H9 (cell line): Measurements from ENCODE around the gene VRK2. TPM values are rescaled to one million over a fixed set of nuclear protein-coding genes. Genes with fewer than 3 reads are reported as not detected.

Experiments
- DNase-seq: peaks from one replicate; pipeline ENCODE4 v3.0.0-alpha.2; 2017
- H2AFZ ChIP-seq: one replicate; pipeline ENCODE4 v1.6.1; 2013; ENCODE audit warnings: mild to moderate bottlenecking, low read length, control low read depth, moderate library complexity
- H2AK5ac ChIP-seq: 2 replicates; pipeline ENCODE4 v1.6.1; 2013; ENCODE audit warnings: low read length, control low read depth, mixed read lengths; ENCODE audit not compliant: insufficient read length
- H2BK120ac ChIP-seq: one replicate; pipeline ENCODE4 v1.6.1; 2013; ENCODE audit warnings: low read depth, mild to moderate bottlenecking, low read length, control low read depth, inconsistent platforms; ENCODE audit not compliant: poor library complexity, severe bottlenecking
- H2BK12ac ChIP-seq: 2 replicates; pipeline ENCODE4 v1.6.1; 2013; ENCODE audit warnings: low read length, control low read depth, mixed read lengths, low read depth; ENCODE audit not compliant: insufficient read length
- H2BK15ac ChIP-seq: 2 replicates; pipeline ENCODE4 v1.6.1; 2013; ENCODE audit warnings: low read depth, low read length, control low read depth
- H2BK20ac ChIP-seq: one replicate; pipeline ENCODE4 v1.6.1; 2013; ENCODE audit warnings: low read depth, mild to moderate bottlenecking, low read length, control low read depth, inconsistent platforms; ENCODE audit not compliant: poor library complexity, severe bottlenecking
- H2BK5ac ChIP-seq: 2 replicates; pipeline ENCODE4 v1.6.1; 2013; ENCODE audit warnings: low read length, control low read depth, mixed read lengths; ENCODE audit not compliant: insufficient read length
- H3K14ac ChIP-seq: 2 replicates; pipeline ENCODE4 v1.6.1; 2013; ENCODE audit warnings: low read length, control low read depth; ENCODE audit not compliant: insufficient read depth
- H3K18ac ChIP-seq: 2 replicates; pipeline ENCODE4 v1.6.1; 2013; ENCODE audit warnings: low read depth, mild to moderate bottlenecking, mixed read lengths, low read length, control low read depth; ENCODE audit not compliant: insufficient read length
- H3K23ac ChIP-seq: 2 replicates; pipeline ENCODE4 v1.6.1; 2013; ENCODE audit warnings: low read length, control low read depth, mixed read lengths, low read depth; ENCODE audit not compliant: insufficient read length
- H3K23me2 ChIP-seq: 2 replicates; pipeline ENCODE4 v1.6.1; 2013; ENCODE audit warnings: low read depth, mild to moderate bottlenecking, mixed read lengths, low read length, control low read depth; ENCODE audit not compliant: insufficient read length, poor library complexity, severe bottlenecking
- H3K27ac ChIP-seq: 2 replicates; pipeline ENCODE4 v1.5.1; 2013; ENCODE audit warnings: low read length, control low read depth, mixed read lengths, low read depth; ENCODE audit not compliant: insufficient read length
- H3K27me3 ChIP-seq: 2 replicates; pipeline ENCODE4 v1.6.1; 2013; ENCODE audit warnings: low read length, control low read depth, inconsistent platforms; ENCODE audit not compliant: insufficient read depth
- H3K4ac ChIP-seq: 2 replicates; pipeline ENCODE4 v1.6.1; 2013; ENCODE audit warnings: low read depth, mild to moderate bottlenecking, control low read depth, inconsistent platforms, low read length, moderate library complexity
- H3K4me1 ChIP-seq: 2 replicates; pipeline ENCODE4 v1.6.1; 2013; ENCODE audit warnings: low read length, control low read depth, inconsistent platforms; ENCODE audit not compliant: insufficient read depth
- H3K4me2 ChIP-seq: 2 replicates; pipeline ENCODE4 v1.6.1; 2013; ENCODE audit warnings: low read length, control low read depth, mixed read lengths; ENCODE audit not compliant: insufficient read length, insufficient read depth
- H3K56ac ChIP-seq: 2 replicates; pipeline ENCODE4 v1.6.1; 2013; ENCODE audit warnings: low read depth, mild to moderate bottlenecking, mixed read lengths, low read length, control low read depth; ENCODE audit not compliant: insufficient read length
- H3K79me1 ChIP-seq: 2 replicates; pipeline ENCODE4 v1.6.1; 2013; ENCODE audit warnings: low read depth, mild to moderate bottlenecking, moderate library complexity, low read length, control low read depth, inconsistent platforms; ENCODE audit not compliant: insufficient read depth, poor library complexity, severe bottlenecking
- H3K79me2 ChIP-seq: 2 replicates; pipeline ENCODE4 v1.6.1; 2013; ENCODE audit warnings: low read length, control low read depth, inconsistent platforms; ENCODE audit not compliant: insufficient read depth
- H3K9ac ChIP-seq: 2 replicates; pipeline ENCODE4 v1.6.1; 2013; ENCODE audit warnings: low read length, control low read depth, mixed read lengths; ENCODE audit not compliant: insufficient read length; ENCODE audit errors: extremely low read depth
- H3K9me3 ChIP-seq: one replicate; pipeline ENCODE4 v1.6.1; 2013; ENCODE audit warnings: low read depth, low read length, inconsistent platforms; ENCODE audit not compliant: control insufficient read depth
- H3T11ph ChIP-seq: one replicate; pipeline ENCODE4 v1.6.1; 2013; ENCODE audit warnings: mild to moderate bottlenecking, low read length, control low read depth, inconsistent platforms
- H4K20me1 ChIP-seq: one replicate; pipeline ENCODE4 v1.6.1; 2013; ENCODE audit not compliant: control insufficient read depth, insufficient read length, insufficient read depth
- H4K5ac ChIP-seq: 2 replicates; pipeline ENCODE4 v1.6.1; 2013; ENCODE audit warnings: low read depth, mild to moderate bottlenecking, mixed read lengths, low read length, control low read depth; ENCODE audit not compliant: insufficient read length
- H4K8ac ChIP-seq: replicated peaks from 2 replicates; pipeline ENCODE4 v1.6.1; 2013; ENCODE audit warnings: low read length, control low read depth, mixed read lengths, low read depth; ENCODE audit not compliant: insufficient read length
- H4K91ac ChIP-seq: 2 replicates; pipeline ENCODE4 v1.6.1; 2013; ENCODE audit warnings: low read depth, mild to moderate bottlenecking, moderate library complexity, mixed read lengths, low read length, control low read depth; ENCODE audit not compliant: insufficient read length
- H3K27ac Mint-ChIP-seq, 3 experiments: 2 replicates in 2 of 3; 3 replicates in 1 of 3; pipeline ENCODE4 v1.8.0; 2020 to 2021; ENCODE audit warnings: mixed read lengths in 3 of 3, mild to moderate bottlenecking in 1 of 3, moderate library complexity in 1 of 3
- H3K27me3 Mint-ChIP-seq: 2 replicates; pipeline ENCODE4 v1.8.0; 2021; ENCODE audit warnings: low read depth, mild to moderate bottlenecking, moderate library complexity, mixed read lengths
- H3K36me3 Mint-ChIP-seq, 3 experiments: 2 replicates in 2 of 3; 3 replicates in 1 of 3; pipeline ENCODE4 v1.8.0; 2020 to 2021; ENCODE audit warnings: low read depth in 3 of 3, mixed read lengths in 3 of 3; ENCODE audit not compliant: insufficient read depth in 1 of 3
- H3K4me1 Mint-ChIP-seq, 2 experiments: 2 replicates each; pipeline ENCODE4 v1.8.0; 2020; ENCODE audit warnings: mixed read lengths in 2 of 2
- H3K4me3 Mint-ChIP-seq, 2 experiments: 2 replicates in 1 of 2; 3 replicates in 1 of 2; pipeline ENCODE4 v1.8.0; 2020 to 2021; ENCODE audit warnings: mild to moderate bottlenecking in 2 of 2, mixed read lengths in 2 of 2, moderate library complexity in 1 of 2
- H3K9me3 Mint-ChIP-seq, 2 experiments: 2 replicates in 1 of 2; 3 replicates in 1 of 2; pipeline ENCODE4 v1.8.0; 2020; ENCODE audit warnings: mild to moderate bottlenecking in 2 of 2, mixed read lengths in 2 of 2, moderate library complexity in 1 of 2
- WGBS: extraction: QIAGEN DNeasy Blood & Tissue Kit; methylation state at CpG from one replicate; pipeline ENCODE4 v1.1.7; 2013; ENCODE audit warnings: missing lambda C conversion rate, low lambda C conversion rate, mixed read lengths; ENCODE audit not compliant: insufficient read length; ENCODE audit errors: extremely low coverage; 5-methylcytosine and 5-hydroxymethylcytosine counted together
- total RNA-seq: library from RNA; stranded (reverse); gene quantifications from 2 replicates; pipeline ENCODE4 v1.2.1, GENCODE V29; 2021
- TF ChIP-seq, protein P1 (sequence below): fragments of 200-600 bp; sonication (generic); conservative IDR thresholded peaks from 3 replicates; pipeline ENCODE4 v1.8.0; 2021; ENCODE audit warnings: antibody characterized with exemption, mild to moderate bottlenecking

The VRK2 gene
- total RNA-seq, 1 experiment from 2014 or later: 23.8 TPM

DNA sequence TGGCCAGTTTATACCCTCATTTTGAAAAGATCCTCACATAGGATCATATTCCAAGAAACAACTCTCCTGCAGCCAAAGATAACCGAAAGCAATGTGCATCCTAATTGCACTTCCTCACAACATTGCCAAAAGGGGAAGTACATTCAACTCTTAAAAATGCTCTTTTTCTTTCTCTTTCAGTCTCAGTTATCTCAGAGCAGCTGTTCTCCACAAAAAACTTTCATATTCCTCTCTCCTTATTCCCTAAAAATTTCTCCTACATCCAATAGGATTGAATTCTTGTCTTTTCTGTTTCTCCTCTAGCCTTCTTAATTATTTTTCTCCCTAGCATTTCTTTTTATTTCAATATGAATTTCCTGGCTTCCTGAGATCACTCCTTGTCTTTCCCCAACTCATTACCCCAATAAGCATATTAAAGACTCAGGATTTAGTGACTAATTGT, 7.4 kb upstream of the VRK2 start:
- H3K27ac Mint-ChIP-seq: peak overlapping the region; percentile 18 to 77 (median 56); a peak in 5 of 7 replicates
- Histone ChIP-seq H3K4me1 (no peaks in the 10 kb centered on the region; the same call in 1 of the 2 replicates), H2AK5ac (no peak overlapping the region), H3K79me2 (no peaks in the 10 kb centered on the region), H4K5ac (no peak overlapping the region), H2BK20ac (no peak overlapping the region), H3K4me2 (no peak overlapping the region), H3K23me2 (no peaks in the 10 kb centered on the region), H2BK12ac (no peak overlapping the region), H3T11ph (no peak overlapping the region), H3K9ac (no peak overlapping the region), H2BK15ac (no peak overlapping the region), H3K27ac (no peak overlapping the region), H3K18ac (no peak overlapping the region), H3K9me3 (no peaks in the 10 kb centered on the region), H4K8ac (no peak overlapping the region), H3K4ac (no peak overlapping the region), H3K27me3 (no peaks in the 10 kb centered on the region), H2BK5ac (no peak overlapping the region), H2BK120ac (no peak overlapping the region), H3K14ac (no peak overlapping the region), H4K91ac (no peak overlapping the region), H3K56ac (no peak overlapping the region), H2AFZ (no peak overlapping the region), H3K79me1 (no peaks in the 10 kb centered on the region), H3K23ac (no peak overlapping the region), H4K20me1 (no peaks in the 10 kb centered on the region)
- peak overlapping the region in 1 of 2 experiments; percentile 2; a peak in 1 of 5 replicates for H3K4me3 Mint-ChIP-seq
- DNase-seq: no peak
- H3K27me3 Mint-ChIP-seq: no peaks in the 10 kb centered on the region
- peaks cover 0 to 5% of the 10 kb centered on the region in 2 experiments; a peak in 2 of 5 replicates for H3K9me3 Mint-ChIP-seq
- H3K36me3 Mint-ChIP-seq: peaks cover 0 to 4% (median 0%) of the 10 kb centered on the region in 3 experiments; a peak in 3 of 7 replicates
- peaks cover 13% of the 10 kb centered on the region in 2 experiments for H3K4me1 Mint-ChIP-seq
- TF ChIP-seq, protein P1, sequence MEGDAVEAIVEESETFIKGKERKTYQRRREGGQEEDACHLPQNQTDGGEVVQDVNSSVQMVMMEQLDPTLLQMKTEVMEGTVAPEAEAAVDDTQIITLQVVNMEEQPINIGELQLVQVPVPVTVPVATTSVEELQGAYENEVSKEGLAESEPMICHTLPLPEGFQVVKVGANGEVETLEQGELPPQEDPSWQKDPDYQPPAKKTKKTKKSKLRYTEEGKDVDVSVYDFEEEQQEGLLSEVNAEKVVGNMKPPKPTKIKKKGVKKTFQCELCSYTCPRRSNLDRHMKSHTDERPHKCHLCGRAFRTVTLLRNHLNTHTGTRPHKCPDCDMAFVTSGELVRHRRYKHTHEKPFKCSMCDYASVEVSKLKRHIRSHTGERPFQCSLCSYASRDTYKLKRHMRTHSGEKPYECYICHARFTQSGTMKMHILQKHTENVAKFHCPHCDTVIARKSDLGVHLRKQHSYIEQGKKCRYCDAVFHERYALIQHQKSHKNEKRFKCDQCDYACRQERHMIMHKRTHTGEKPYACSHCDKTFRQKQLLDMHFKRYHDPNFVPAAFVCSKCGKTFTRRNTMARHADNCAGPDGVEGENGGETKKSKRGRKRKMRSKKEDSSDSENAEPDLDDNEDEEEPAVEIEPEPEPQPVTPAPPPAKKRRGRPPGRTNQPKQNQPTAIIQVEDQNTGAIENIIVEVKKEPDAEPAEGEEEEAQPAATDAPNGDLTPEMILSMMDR: no peak
- WGBS: no CpG with 5 or more reads among the region's 1 CpG
